ENCODE data around the gene ELOVL6. TPM values are rescaled to one million over a fixed set of nuclear protein-coding genes. Genes with fewer than 3 reads are reported as not detected.

Gene ELOVL6
- total RNA-seq, 4 donors from 2014 or later = 15.9 to 32.2 (median 20.4) TPM

DNA sequence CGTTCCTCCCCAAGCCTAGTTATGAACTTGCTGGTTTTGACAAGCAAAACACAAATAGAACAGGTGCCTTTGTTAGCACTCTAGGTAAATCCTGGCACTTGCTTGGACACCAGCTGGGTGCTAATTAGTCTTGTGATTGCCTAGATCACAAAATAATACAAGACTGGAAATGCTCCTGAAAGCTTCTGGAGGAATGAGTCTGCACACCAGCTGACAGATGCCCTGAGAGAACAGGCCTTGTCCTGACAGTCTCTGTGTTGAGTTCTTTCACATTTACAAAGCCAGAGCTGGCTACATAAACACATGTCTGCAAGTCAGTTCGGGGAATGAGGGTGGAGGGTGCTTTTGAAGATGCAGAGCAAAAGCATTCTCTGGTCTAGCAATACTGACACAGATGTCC, 93.8 kb downstream of the ELOVL6 start:
- TF ChIP-seq POLR2A (IDR thresholded peaks at IDR 0.05) = no peak
- TF ChIP-seq, protein P1, sequence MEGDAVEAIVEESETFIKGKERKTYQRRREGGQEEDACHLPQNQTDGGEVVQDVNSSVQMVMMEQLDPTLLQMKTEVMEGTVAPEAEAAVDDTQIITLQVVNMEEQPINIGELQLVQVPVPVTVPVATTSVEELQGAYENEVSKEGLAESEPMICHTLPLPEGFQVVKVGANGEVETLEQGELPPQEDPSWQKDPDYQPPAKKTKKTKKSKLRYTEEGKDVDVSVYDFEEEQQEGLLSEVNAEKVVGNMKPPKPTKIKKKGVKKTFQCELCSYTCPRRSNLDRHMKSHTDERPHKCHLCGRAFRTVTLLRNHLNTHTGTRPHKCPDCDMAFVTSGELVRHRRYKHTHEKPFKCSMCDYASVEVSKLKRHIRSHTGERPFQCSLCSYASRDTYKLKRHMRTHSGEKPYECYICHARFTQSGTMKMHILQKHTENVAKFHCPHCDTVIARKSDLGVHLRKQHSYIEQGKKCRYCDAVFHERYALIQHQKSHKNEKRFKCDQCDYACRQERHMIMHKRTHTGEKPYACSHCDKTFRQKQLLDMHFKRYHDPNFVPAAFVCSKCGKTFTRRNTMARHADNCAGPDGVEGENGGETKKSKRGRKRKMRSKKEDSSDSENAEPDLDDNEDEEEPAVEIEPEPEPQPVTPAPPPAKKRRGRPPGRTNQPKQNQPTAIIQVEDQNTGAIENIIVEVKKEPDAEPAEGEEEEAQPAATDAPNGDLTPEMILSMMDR (IDR thresholded peaks at IDR 0.05) = no peak
- no peak for DNase-seq (ENCODE audit: low spot score in 2 of 2)
- 63 to 72% methylated on average over 2 of the region's 2 CpGs for WGBS, 2 donors
- no peak overlapping the region for H3K4me3 ChIP-seq (ENCODE audit: low read depth, poor library complexity, severe bottlenecking)
- intact Hi-C loops (cut with DNase I; ENCODE audit: low total_unique reads) = no loop called here

DNA sequence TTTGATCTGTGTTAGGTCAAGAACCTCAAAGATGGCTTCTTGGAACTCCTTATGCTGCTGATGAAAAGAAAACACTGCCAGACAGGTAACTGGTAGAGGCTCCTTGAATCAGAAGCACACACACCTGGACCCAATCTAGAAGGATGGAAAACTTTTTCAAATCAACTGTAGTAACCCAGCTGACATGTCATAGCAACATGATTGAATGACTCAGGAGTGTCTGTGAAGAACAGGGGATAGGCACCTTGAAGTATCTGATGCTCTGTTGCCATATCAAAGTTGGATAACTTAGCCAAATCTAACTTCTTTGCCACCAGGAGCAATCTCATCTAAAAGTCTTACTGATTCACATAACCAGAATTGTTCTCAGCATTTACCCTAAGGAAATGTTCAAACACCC, 98.8 kb downstream of the ELOVL6 start:
- intact Hi-C loops (cut with DNase I; ENCODE audit: low total_unique reads) = no loop called here
- no peak for DNase-seq (ENCODE audit: low spot score in 2 of 2)
- H3K4me3 ChIP-seq (ENCODE audit: low read depth, poor library complexity, severe bottlenecking) = no peak overlapping the region
- TF ChIP-seq POLR2A (IDR thresholded peaks at IDR 0.05) = no peak

DNA sequence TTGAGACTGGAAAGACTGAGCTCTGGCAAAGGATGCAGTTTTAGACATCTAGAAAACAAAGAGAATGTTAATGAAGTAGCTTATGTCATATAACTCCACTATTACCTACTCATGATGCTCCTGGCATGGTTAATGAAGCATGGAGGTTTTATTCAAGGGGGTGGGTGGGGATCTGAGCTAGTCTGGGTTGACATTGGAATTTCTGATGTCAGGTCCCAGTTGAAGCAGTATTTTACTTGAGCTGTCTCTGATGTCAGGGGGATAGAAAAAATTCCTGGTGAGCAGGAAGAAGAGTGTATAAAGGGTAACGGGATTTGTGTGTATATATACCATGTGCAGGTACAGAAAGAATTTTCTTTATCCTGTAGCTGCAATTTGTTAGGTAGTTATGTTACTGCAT, 102.0 kb downstream of the ELOVL6 start:
- no peak for DNase-seq (ENCODE audit: low spot score in 2 of 2)
- TF ChIP-seq POLR2A (IDR thresholded peaks at IDR 0.05) = no peak
- TF ChIP-seq, protein P1 (IDR thresholded peaks at IDR 0.05) = no peak
- H3K4me3 ChIP-seq (ENCODE audit: low read depth, poor library complexity, severe bottlenecking) = no peak overlapping the region
- intact Hi-C loops (cut with DNase I; ENCODE audit: low total_unique reads) = no loop called here
- WGBS, 2 donors = 95 to 100% methylated on average over 1 of the region's 1 CpG

DNA sequence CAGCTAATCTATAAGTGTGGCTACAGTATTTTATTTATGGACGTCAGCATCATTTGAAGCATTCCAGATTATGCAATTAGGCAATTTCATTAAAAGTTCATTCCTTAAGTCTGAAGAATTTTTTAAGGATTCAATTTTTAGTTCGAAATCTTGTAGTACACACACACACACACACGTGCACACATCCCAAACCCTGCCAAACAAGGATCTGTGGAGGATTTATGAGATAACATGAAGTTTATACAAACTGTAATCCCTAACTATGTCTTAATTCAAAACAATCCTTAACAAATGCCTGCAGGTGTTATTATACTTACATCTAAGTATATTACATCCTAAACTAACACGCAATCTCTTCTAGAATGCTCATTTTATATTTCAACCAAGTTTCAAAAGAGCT, 105.8 kb downstream of the ELOVL6 start:
- DNase-seq (ENCODE audit: low spot score in 2 of 2) = no peak
- no peak overlapping the region for H3K4me3 ChIP-seq (ENCODE audit: low read depth, poor library complexity, severe bottlenecking)
- TF ChIP-seq POLR2A (IDR thresholded peaks at IDR 0.05) = no peak
- TF ChIP-seq, protein P1 (IDR thresholded peaks at IDR 0.05) = no peak
- intact Hi-C loops (cut with DNase I; ENCODE audit: low total_unique reads) = no loop called here
- WGBS, 2 donors = 88 to 92% methylated on average over 4 of the region's 4 CpGs

DNA sequence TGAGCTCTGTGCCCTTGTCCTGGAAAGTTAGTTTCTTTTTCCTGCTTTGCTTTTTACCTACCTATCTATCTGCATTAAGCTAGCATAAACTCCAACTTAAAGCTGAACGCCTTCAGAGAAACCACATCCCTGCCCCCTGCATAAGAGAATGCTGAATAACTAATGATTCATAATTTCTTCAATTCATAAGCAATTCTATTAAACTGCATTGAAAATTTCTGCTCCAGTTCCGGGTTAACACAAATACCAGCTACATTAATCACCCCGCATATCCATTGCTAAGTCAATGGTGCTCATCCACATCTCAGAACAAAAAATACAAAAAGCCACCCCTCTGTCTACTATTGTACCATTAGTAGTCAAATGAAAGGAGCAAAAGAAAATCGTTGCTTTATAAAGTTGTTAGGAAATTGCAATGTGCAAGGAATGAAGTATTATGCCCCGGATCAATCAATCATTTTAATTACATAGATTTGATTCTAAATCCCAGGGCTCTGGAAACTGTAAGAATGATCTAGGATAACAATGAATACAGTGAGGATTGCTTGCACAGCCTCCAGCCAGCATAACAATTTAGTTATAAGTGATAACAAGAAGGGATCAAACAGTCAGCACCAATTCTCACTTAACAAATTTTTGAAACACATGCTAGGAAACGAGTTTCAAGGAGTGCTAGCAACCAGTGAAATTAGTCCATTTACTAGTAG, 106.8 kb downstream of the ELOVL6 start:
- no peak overlapping the region for H3K4me3 ChIP-seq (ENCODE audit: low read depth, poor library complexity, severe bottlenecking)
- DNase-seq (ENCODE audit: low spot score in 2 of 2) = no peak
- WGBS, 2 donors = 66 to 71% methylated on average over 6 of the region's 6 CpGs
- TF ChIP-seq POLR2A (IDR thresholded peaks at IDR 0.05) = no peak
- TF ChIP-seq, protein P1 (IDR thresholded peaks at IDR 0.05) = no peak
- intact Hi-C loops (cut with DNase I; ENCODE audit: low total_unique reads) = no loop called here

DNA sequence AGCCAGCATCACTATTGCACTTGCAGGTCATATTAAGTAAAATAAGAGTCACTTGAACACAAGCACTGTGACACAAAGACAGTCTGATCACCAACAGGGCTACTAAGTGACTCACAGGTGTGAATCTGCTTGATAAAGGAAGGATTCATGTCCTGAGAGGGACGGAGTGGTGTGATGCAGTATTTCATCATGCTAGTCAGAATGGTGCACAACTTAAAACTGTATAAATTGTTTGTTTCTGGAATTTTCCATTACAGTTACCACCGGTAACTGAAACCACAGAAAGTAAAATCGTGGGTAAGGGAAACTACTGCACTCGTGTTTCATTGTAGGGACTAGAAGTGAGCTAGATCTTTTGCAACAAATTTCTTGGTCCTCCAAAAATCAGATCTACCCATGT, 109.7 kb downstream of the ELOVL6 start:
- no peak overlapping the region for H3K4me3 ChIP-seq (ENCODE audit: low read depth, poor library complexity, severe bottlenecking)
- no peak for DNase-seq (ENCODE audit: low spot score in 2 of 2)
- intact Hi-C loops (cut with DNase I; ENCODE audit: low total_unique reads) = no loop called here
- WGBS, 2 donors = 70 to 74% methylated on average over 4 of the region's 4 CpGs
- TF ChIP-seq POLR2A (IDR thresholded peaks at IDR 0.05) = no peak
- TF ChIP-seq, protein P1 (IDR thresholded peaks at IDR 0.05) = no peak
